Mesenchymal stem cell (in vitro differentiated cells and primary cell): Measurements from ENCODE around the gene VTI1A.
A peak's percentile ranks its signal among the peaks of the same experiment; 100 is the strongest.

Source experiments
- DNase-seq: peaks from one replicate; pipeline ENCODE4 v3.0.0-alpha.2; 2013
- H2AFZ ChIP-seq: one replicate; pipeline ENCODE4 v1.6.1; 2013; ENCODE audit warnings: low read depth, mild to moderate bottlenecking, control low read depth, inconsistent platforms, low read length, moderate library complexity
- H2AK5ac ChIP-seq: 2 replicates; pipeline ENCODE4 v1.6.1; 2013; ENCODE audit warnings: low read length, moderate library complexity, mild to moderate bottlenecking, inconsistent platforms; ENCODE audit not compliant: severe bottlenecking
- H2BK120ac ChIP-seq: one replicate; pipeline ENCODE4 v1.6.1; 2013; ENCODE audit warnings: low read depth, mild to moderate bottlenecking, inconsistent platforms, low read length, moderate library complexity
- H2BK12ac ChIP-seq, 2 experiments: one replicate each; pipeline ENCODE4 v1.6.1; 2013; ENCODE audit warnings: inconsistent platforms in 2 of 2, low read length in 2 of 2, mild to moderate bottlenecking in 2 of 2, moderate library complexity in 2 of 2, control low read depth in 1 of 2
- H2BK15ac ChIP-seq: one replicate; pipeline ENCODE4 v1.6.1; 2013; ENCODE audit warnings: mild to moderate bottlenecking, low read depth, inconsistent platforms; ENCODE audit not compliant: poor library complexity, severe bottlenecking
- H2BK5ac ChIP-seq: 2 replicates; pipeline ENCODE4 v1.6.1; 2013; ENCODE audit warnings: low read depth, mild to moderate bottlenecking, low read length, control low read depth, inconsistent platforms; ENCODE audit not compliant: poor library complexity, severe bottlenecking
- H3K14ac ChIP-seq, 2 experiments: one replicate each; pipeline ENCODE4 v1.6.1; 2013; ENCODE audit warnings: inconsistent platforms in 2 of 2, low read length in 2 of 2, control low read depth in 1 of 2, mild to moderate bottlenecking in 1 of 2, moderate library complexity in 1 of 2
- H3K18ac ChIP-seq, 2 experiments: one replicate each; pipeline ENCODE4 v1.6.1; 2013; ENCODE audit warnings: inconsistent platforms in 2 of 2, low read length in 2 of 2, control low read depth in 1 of 2, low read depth in 1 of 2, mild to moderate bottlenecking in 1 of 2
- H3K23ac ChIP-seq, 2 experiments: one replicate each; pipeline ENCODE4 v1.6.1; 2013; ENCODE audit warnings: inconsistent platforms in 2 of 2, low read length in 2 of 2, mild to moderate bottlenecking in 2 of 2, moderate library complexity in 2 of 2, control low read depth in 1 of 2
- H3K27ac ChIP-seq: 2 replicates; pipeline ENCODE4 v1.5.1; 2013; ENCODE audit warnings: mild to moderate bottlenecking, moderate library complexity, low read length, control low read depth, inconsistent platforms; ENCODE audit not compliant: poor library complexity, severe bottlenecking
- H3K27me3 ChIP-seq, 2 experiments: 2 replicates each; pipeline versions ENCODE4 v1.6.1 to v1.7.0; 2013; ENCODE audit warnings: low read length in 2 of 2, mild to moderate bottlenecking in 2 of 2, moderate library complexity in 2 of 2, control low read depth in 1 of 2, inconsistent platforms in 1 of 2; ENCODE audit not compliant: control insufficient read depth in 1 of 2, insufficient read depth in 1 of 2
- H3K36me3 ChIP-seq, 2 experiments: 2 replicates each; pipeline versions ENCODE4 v1.6.1 to v1.7.0; 2013; ENCODE audit warnings: low read length in 2 of 2, control low read depth in 1 of 2, inconsistent platforms in 1 of 2, low read depth in 1 of 2, mild to moderate bottlenecking in 1 of 2; ENCODE audit not compliant: insufficient read depth in 2 of 2, control insufficient read depth in 1 of 2
- H3K4ac ChIP-seq, 2 experiments: one replicate each; pipeline ENCODE4 v1.6.1; 2013; ENCODE audit warnings: inconsistent platforms in 2 of 2, low read length in 2 of 2, mild to moderate bottlenecking in 2 of 2, moderate library complexity in 2 of 2, control low read depth in 1 of 2, low read depth in 1 of 2
- H3K4me1 ChIP-seq: 2 replicates; pipeline ENCODE4 v1.6.1; 2013; ENCODE audit warnings: low read depth, low read length, control low read depth; ENCODE audit not compliant: control insufficient read depth, insufficient read depth
- H3K4me2 ChIP-seq: 2 replicates; pipeline ENCODE4 v1.6.1; 2013; ENCODE audit warnings: low read length, mild to moderate bottlenecking, inconsistent platforms; ENCODE audit not compliant: poor library complexity, severe bottlenecking
- H3K4me3 ChIP-seq, 2 experiments: 2 replicates each; pipeline versions ENCODE4 v1.5.1 to v1.7.0; 2013; ENCODE audit warnings: low read length in 2 of 2, mild to moderate bottlenecking in 2 of 2, control low read depth in 1 of 2, low read depth in 1 of 2; ENCODE audit not compliant: insufficient read depth in 1 of 2
- H3K79me1 ChIP-seq: replicated peaks from 2 replicates; pipeline ENCODE4 v1.6.1; 2013; ENCODE audit warnings: mild to moderate bottlenecking, control low read depth, low read length, inconsistent platforms; ENCODE audit not compliant: poor library complexity, severe bottlenecking
- H3K9ac ChIP-seq: 2 replicates; pipeline ENCODE4 v1.7.0; 2013; ENCODE audit warnings: mild to moderate bottlenecking, low read length, moderate library complexity
- H3K9me3 ChIP-seq: 2 replicates; pipeline ENCODE4 v1.7.0; 2013; ENCODE audit warnings: mild to moderate bottlenecking, low read length; ENCODE audit not compliant: control insufficient read depth
- H4K8ac ChIP-seq: one replicate; pipeline ENCODE4 v1.6.1; 2013; ENCODE audit warnings: inconsistent platforms, mild to moderate bottlenecking, low read length, moderate library complexity
- H4K91ac ChIP-seq: one replicate; pipeline ENCODE4 v1.6.1; 2013; ENCODE audit warnings: mild to moderate bottlenecking, low read length, inconsistent platforms
- WGBS: methylation state at CpG from one replicate; pipeline ENCODE4 v1.1.7; 2013; ENCODE audit warnings: mixed read lengths; 5-methylcytosine and 5-hydroxymethylcytosine counted together

Gene VTI1A

GRCh38 chr10:112548535-112549276, 101.7 kb downstream of the VTI1A start:
- H3K23ac ChIP-seq = no peak overlapping the region
- no peak overlapping the region for H3K4me3 ChIP-seq
- no peak for DNase-seq
- no peak overlapping the region for H3K18ac ChIP-seq
- no peak overlapping the region for H2BK12ac ChIP-seq
- H3K9me3 ChIP-seq = no peaks in the 10 kb centered on the region
- H2AFZ ChIP-seq = peak overlapping the region; percentile 23
- no peak overlapping the region for H2AK5ac ChIP-seq
- no peak overlapping the region for H3K9ac ChIP-seq
- no peak overlapping the region for H2BK5ac ChIP-seq
- no peak overlapping the region for H3K4ac ChIP-seq
- no peak overlapping the region for H4K91ac ChIP-seq
- H3K79me1 ChIP-seq = peaks cover 6% of the 10 kb centered on the region
- H2BK15ac ChIP-seq = no peak overlapping the region
- no peak overlapping the region for H3K14ac ChIP-seq
- no peak overlapping the region for H4K8ac ChIP-seq
- no peak overlapping the region for H3K27ac ChIP-seq
- no peaks in the 10 kb centered on the region for H3K4me1 ChIP-seq
- 98% methylated on average over 7 of the region's 8 CpGs for WGBS
- H3K27me3 ChIP-seq = no peaks in the 10 kb centered on the region
- H3K36me3 ChIP-seq = peaks cover 0 to 3% of the 10 kb centered on the region in 2 experiments
- no peak overlapping the region for H3K4me2 ChIP-seq
- no peak overlapping the region for H2BK120ac ChIP-seq

GRCh38 chr10:112552593-112553110, 105.6 kb downstream of the VTI1A start:
- H4K91ac ChIP-seq = no peak overlapping the region
- H2BK12ac ChIP-seq = no peak overlapping the region
- no peak overlapping the region for H3K14ac ChIP-seq
- H2BK5ac ChIP-seq = no peak overlapping the region
- no peak overlapping the region for H3K18ac ChIP-seq
- H3K36me3 ChIP-seq = no peaks in the 10 kb centered on the region
- H3K4me2 ChIP-seq = no peak overlapping the region
- H3K23ac ChIP-seq = no peak overlapping the region
- DNase-seq = no peak
- H3K27ac ChIP-seq = no peak overlapping the region
- H3K4me1 ChIP-seq = no peaks in the 10 kb centered on the region
- no peak overlapping the region for H2AK5ac ChIP-seq
- no peaks in the 10 kb centered on the region for H3K79me1 ChIP-seq
- H4K8ac ChIP-seq = no peak overlapping the region
- H3K4me3 ChIP-seq = no peak overlapping the region
- H2BK15ac ChIP-seq = no peak overlapping the region
- H3K9me3 ChIP-seq = no peaks in the 10 kb centered on the region
- H3K9ac ChIP-seq = no peak overlapping the region
- H3K4ac ChIP-seq = no peak overlapping the region
- H3K27me3 ChIP-seq = no peaks in the 10 kb centered on the region
- H2BK120ac ChIP-seq = no peak overlapping the region
- 100% methylated on average over 2 of the region's 4 CpGs for whole genome bisulfite sequencing
- H2AFZ ChIP-seq = no peak overlapping the region

GRCh38 chr10:112553315-112553714, 106.3 kb downstream of the VTI1A start:
- H4K8ac ChIP-seq = no peak overlapping the region
- no peaks in the 10 kb centered on the region for H3K4me1 ChIP-seq
- H3K79me1 ChIP-seq = no peaks in the 10 kb centered on the region
- no peak overlapping the region for H3K18ac ChIP-seq
- WGBS = over 99% methylated on average over 3 of the region's 3 CpGs
- no peak overlapping the region for H3K23ac ChIP-seq
- H3K36me3 ChIP-seq = no peaks in the 10 kb centered on the region
- no peak overlapping the region for H3K4me3 ChIP-seq
- no peaks in the 10 kb centered on the region for H3K27me3 ChIP-seq
- H2AK5ac ChIP-seq = no peak overlapping the region
- H4K91ac ChIP-seq = no peak overlapping the region
- no peak overlapping the region for H2BK15ac ChIP-seq
- no peak overlapping the region for H3K9ac ChIP-seq
- no peak for DNase-seq
- no peak overlapping the region for H2BK5ac ChIP-seq
- no peaks in the 10 kb centered on the region for H3K9me3 ChIP-seq
- no peak overlapping the region for H3K4ac ChIP-seq
- H2AFZ ChIP-seq = no peak overlapping the region
- H2BK120ac ChIP-seq = no peak overlapping the region
- no peak overlapping the region for H3K27ac ChIP-seq
- H3K14ac ChIP-seq = no peak overlapping the region
- no peak overlapping the region for H3K4me2 ChIP-seq
- H2BK12ac ChIP-seq = no peak overlapping the region

GRCh38 chr10:112554263-112554662, 107.2 kb downstream of the VTI1A start:
- Histone ChIP-seq H3K27me3 (no peaks in the 10 kb centered on the region), H3K4me2 (no peak overlapping the region), H3K9me3 (no peaks in the 10 kb centered on the region), H4K91ac (no peak overlapping the region), H3K23ac (no peak overlapping the region), H2BK120ac (no peak overlapping the region), H3K4ac (no peak overlapping the region), H2BK12ac (no peak overlapping the region), H3K4me1 (no peaks in the 10 kb centered on the region), H3K36me3 (no peaks in the 10 kb centered on the region), H2AK5ac (no peak overlapping the region), H2BK15ac (no peak overlapping the region), H2AFZ (no peak overlapping the region), H3K18ac (no peak overlapping the region), H3K9ac (no peak overlapping the region), H3K4me3 (no peak overlapping the region), H3K27ac (no peak overlapping the region), H3K14ac (no peak overlapping the region), H4K8ac (no peak overlapping the region), H2BK5ac (no peak overlapping the region), H3K79me1 (peaks cover under 1% of the 10 kb centered on the region)
- DNase-seq = no peak
